Fibroblast of lung (primary cell): Measurements from ENCODE around the gene ZNF530. TPM values are rescaled to one million over a fixed set of nuclear protein-coding genes. Genes with fewer than 3 reads are reported as not detected.

Source experiments
- DNase-seq, 2 donors: peaks; one replicate each; pipeline versions ENCODE4 v3.0.0 to v3.0.0-alpha.2; 2010; ENCODE audit warnings: low read depth in 2 of 2
- H2AFZ ChIP-seq: 2 replicates; pipeline ENCODE4 v1.5.1; 2012; ENCODE audit warnings: low read length, control low read depth, inconsistent platforms
- H3K27ac ChIP-seq: 2 replicates; pipeline ENCODE4 v1.5.1; 2011; ENCODE audit warnings: low read length, control low read depth; ENCODE audit not compliant: insufficient read depth
- H3K27me3 ChIP-seq: 2 replicates; pipeline ENCODE4 v1.5.1; 2011; ENCODE audit warnings: mild to moderate bottlenecking, low read length; ENCODE audit not compliant: control insufficient read depth, insufficient read depth
- H3K36me3 ChIP-seq: 2 replicates; pipeline ENCODE4 v1.5.1; 2011; ENCODE audit warnings: low read length; ENCODE audit not compliant: control insufficient read depth, insufficient read depth
- H3K4me1 ChIP-seq: 2 replicates; pipeline ENCODE4 v1.5.1; 2011; ENCODE audit warnings: low read length; ENCODE audit not compliant: control insufficient read depth, insufficient read depth; ENCODE audit errors: extremely low read depth
- H3K4me2 ChIP-seq: 2 replicates; pipeline ENCODE4 v1.5.1; 2011; ENCODE audit warnings: low read length, control low read depth; ENCODE audit not compliant: insufficient read depth; ENCODE audit errors: extremely low read depth
- H3K4me3 ChIP-seq, 4 experiments: fragments of 200-600 bp in 1 of 4; sonication (generic) in 1 of 4; replicated peaks in 1 of 4; 2 replicates each; pipeline ENCODE4 v1.5.1; 2011 to 2016; ENCODE audit warnings: low read length in 4 of 4, low read depth in 3 of 4, mild to moderate bottlenecking in 3 of 4, control low read depth in 2 of 4, inconsistent platforms in 1 of 4, mixed read lengths in 1 of 4; ENCODE audit not compliant: insufficient read depth in 1 of 4; ENCODE audit errors: control extremely low read depth in 1 of 4
- H3K79me2 ChIP-seq: 2 replicates; pipeline ENCODE4 v1.5.1; 2012; ENCODE audit warnings: mild to moderate bottlenecking, low read length, inconsistent platforms; ENCODE audit not compliant: control insufficient read depth, insufficient read depth
- H3K9ac ChIP-seq: 2 replicates; pipeline ENCODE4 v1.5.1; 2011; ENCODE audit warnings: mild to moderate bottlenecking, low read length, control low read depth; ENCODE audit not compliant: insufficient read depth
- H3K9me3 ChIP-seq: 2 replicates; pipeline ENCODE4 v1.5.1; 2012; ENCODE audit warnings: low read depth, low read length; ENCODE audit not compliant: control insufficient read depth, insufficient read depth
- H4K20me1 ChIP-seq: 2 replicates; pipeline ENCODE4 v1.5.1; 2011; ENCODE audit warnings: low read length; ENCODE audit not compliant: control insufficient read depth, insufficient read depth; ENCODE audit errors: extremely low read depth
- EZH2 ChIP-seq: IDR thresholded peaks from 2 replicates; pipeline ENCODE4 v1.5.1; 2012; ENCODE audit warnings: low read length, control low read depth, mild to moderate bottlenecking; ENCODE audit errors: missing control alignments
- polyA plus RNA-seq, 2 donors: library from polyadenylated mRNA; depleted of rRNA in 1 of 2; stranded (reverse) in 1 of 2; unstranded in 1 of 2; fragments of >200 nt; gene quantifications; 2 replicates each; pipeline ENCODE4 v1.2.1, GENCODE V29; 2011 to 2012; ENCODE audit warnings: missing spikeins in 1 of 2
- total RNA-seq: library from RNA; depleted of rRNA; stranded (reverse); fragments of >200 nt; gene quantifications from 2 replicates; pipeline ENCODE4 v1.2.1, GENCODE V29; 2014
- TF ChIP-seq, protein P1 (sequence below), 2 donors: IDR thresholded peaks in 1 of 2; conservative IDR thresholded peaks in 1 of 2; 1 replicate in 1 of 2; 2 replicates in 1 of 2; pipeline ENCODE4 v1.5.1; 2011 to 2012; ENCODE audit warnings: low read length in 2 of 2, control low read depth in 1 of 2, inconsistent platforms in 1 of 2, low read depth in 1 of 2, mild to moderate bottlenecking in 1 of 2

ZNF530 gene
- total and polyA plus RNA-seq, 2 donors (not counting 1 experiment from before 2014, with no cell fraction given): 1.6 to 2.5 TPM

DNA sequence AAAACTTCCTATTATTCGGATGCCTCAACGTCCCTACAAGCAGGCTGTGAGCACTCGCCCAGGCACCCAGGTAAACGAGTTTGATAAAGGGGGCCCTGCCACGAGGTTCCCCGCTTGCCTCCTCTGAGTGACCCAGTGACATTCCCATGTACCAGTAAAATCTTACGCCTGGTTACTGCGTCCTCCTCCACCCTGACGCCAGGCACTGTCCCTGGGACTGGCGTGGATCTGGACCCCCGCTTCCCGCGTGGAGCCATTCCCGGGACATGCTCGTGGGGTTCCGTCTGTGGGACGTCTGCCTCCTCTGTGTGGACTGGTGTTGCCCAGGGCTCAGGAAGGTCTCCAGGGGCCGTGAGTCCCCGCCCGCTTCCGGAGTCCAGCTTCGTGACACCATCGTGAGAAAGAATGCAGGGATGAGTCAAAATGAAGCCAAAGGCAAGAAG is 39.6 kb upstream of the ZNF530 start:
- peak overlapping the region; percentile 77 to 91 (median 86) for H3K4me3 ChIP-seq
- H4K20me1 ChIP-seq: no peaks in the 10 kb centered on the region
- no peaks in the 10 kb centered on the region for H3K27me3 ChIP-seq
- peak overlapping the region; percentile 34 for H3K9ac ChIP-seq
- no peaks in the 10 kb centered on the region for H3K9me3 ChIP-seq
- TF ChIP-seq EZH2: no peak
- TF ChIP-seq, protein P1, sequence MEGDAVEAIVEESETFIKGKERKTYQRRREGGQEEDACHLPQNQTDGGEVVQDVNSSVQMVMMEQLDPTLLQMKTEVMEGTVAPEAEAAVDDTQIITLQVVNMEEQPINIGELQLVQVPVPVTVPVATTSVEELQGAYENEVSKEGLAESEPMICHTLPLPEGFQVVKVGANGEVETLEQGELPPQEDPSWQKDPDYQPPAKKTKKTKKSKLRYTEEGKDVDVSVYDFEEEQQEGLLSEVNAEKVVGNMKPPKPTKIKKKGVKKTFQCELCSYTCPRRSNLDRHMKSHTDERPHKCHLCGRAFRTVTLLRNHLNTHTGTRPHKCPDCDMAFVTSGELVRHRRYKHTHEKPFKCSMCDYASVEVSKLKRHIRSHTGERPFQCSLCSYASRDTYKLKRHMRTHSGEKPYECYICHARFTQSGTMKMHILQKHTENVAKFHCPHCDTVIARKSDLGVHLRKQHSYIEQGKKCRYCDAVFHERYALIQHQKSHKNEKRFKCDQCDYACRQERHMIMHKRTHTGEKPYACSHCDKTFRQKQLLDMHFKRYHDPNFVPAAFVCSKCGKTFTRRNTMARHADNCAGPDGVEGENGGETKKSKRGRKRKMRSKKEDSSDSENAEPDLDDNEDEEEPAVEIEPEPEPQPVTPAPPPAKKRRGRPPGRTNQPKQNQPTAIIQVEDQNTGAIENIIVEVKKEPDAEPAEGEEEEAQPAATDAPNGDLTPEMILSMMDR (conservative IDR thresholded peaks at IDR 0.05 in 1 of 2, IDR thresholded peaks at IDR 0.05 in 1 of 2; ENCODE audit: low read depth in 1 of 2, low read length in 2 of 2): no peak
- H3K4me2 ChIP-seq: peak overlapping the region; percentile 80
- peak overlapping the region; percentile 87 for H2AFZ ChIP-seq
- no peaks in the 10 kb centered on the region for H3K4me1 ChIP-seq
- H3K36me3 ChIP-seq: peaks cover 2% of the 10 kb centered on the region
- peaks cover 5% of the 10 kb centered on the region for H3K79me2 ChIP-seq
- H3K27ac ChIP-seq: peak overlapping the region; percentile 70
- DNase-seq: peak; percentile 70 to 72

- Histone ChIP-seq H3K36me3 (no peaks in the 10 kb centered on the region), H3K4me1 (no peaks in the 10 kb centered on the region), H3K27ac (no peak overlapping the region), H4K20me1 (no peaks in the 10 kb centered on the region), H3K4me3 (no peak overlapping the region), H3K9me3 (no peaks in the 10 kb centered on the region), H3K9ac (no peak overlapping the region), H3K27me3 (no peaks in the 10 kb centered on the region), H3K4me2 (no peak overlapping the region), H3K79me2 (no peaks in the 10 kb centered on the region), H2AFZ (no peak overlapping the region)
- no peak for DNase-seq
- TF ChIP-seq EZH2: no peak
- TF ChIP-seq, protein P1 (conservative IDR thresholded peaks at IDR 0.05 in 1 of 2, IDR thresholded peaks at IDR 0.05 in 1 of 2; ENCODE audit: low read depth in 1 of 2, low read length in 2 of 2): no peak
Measured at GRCh38 chr19:57563547-57563946, 36.1 kb upstream of the ZNF530 start.

DNA sequence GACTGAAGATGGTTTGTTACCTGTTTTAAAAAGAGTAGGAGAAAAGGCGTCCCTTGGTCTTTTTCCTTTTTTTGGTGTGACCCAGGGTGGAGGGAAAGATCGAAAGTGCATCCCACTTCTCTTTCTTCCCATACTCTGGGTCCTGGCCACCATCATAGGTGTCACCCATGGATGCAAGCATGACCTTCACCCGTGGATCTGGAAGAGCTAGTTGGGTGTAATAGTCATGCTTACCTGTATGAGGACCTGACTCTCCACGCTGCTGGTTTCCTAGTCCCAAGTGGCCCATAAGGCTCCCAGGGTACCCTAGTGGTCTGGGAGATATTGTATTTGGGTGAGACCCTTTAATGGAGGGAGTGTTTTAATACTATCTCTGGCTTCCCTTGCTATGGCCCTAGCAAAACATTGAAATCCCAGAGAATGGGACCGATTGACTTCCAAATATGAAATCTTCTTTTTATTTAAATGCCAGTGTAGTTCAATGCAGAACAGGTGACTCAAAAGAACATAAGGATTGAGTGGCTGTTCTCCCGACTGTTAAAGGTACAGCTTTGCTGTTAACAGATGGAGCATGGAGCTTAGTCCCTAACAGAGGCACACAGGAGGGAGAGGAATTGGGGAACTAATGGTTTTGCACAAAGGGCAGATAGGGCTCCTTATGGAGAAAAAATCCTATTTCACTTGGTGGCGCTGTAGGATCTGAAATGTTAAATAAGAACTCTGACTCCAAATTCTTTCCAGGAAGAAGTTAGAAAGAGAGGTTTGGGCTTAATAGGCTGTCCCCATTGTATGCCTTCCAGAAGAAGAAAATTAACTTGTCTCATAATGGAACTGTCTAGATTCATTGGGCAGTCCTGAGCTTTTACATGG is 33.1 kb upstream of the ZNF530 start:
- TF ChIP-seq, protein P1 (conservative IDR thresholded peaks at IDR 0.05 in 1 of 2, IDR thresholded peaks at IDR 0.05 in 1 of 2; ENCODE audit: low read depth in 1 of 2, low read length in 2 of 2): no peak
- no peak for TF ChIP-seq EZH2
- no peak overlapping the region for H3K27ac ChIP-seq
- DNase-seq: peak; percentile 54
- H3K4me2 ChIP-seq: no peak overlapping the region
- no peak overlapping the region for H2AFZ ChIP-seq
- no peaks in the 10 kb centered on the region for H3K4me1 ChIP-seq
- H4K20me1 ChIP-seq: no peaks in the 10 kb centered on the region
- no peaks in the 10 kb centered on the region for H3K27me3 ChIP-seq
- H3K79me2 ChIP-seq: no peaks in the 10 kb centered on the region
- peaks cover 2% of the 10 kb centered on the region for H3K9me3 ChIP-seq
- no peak overlapping the region for H3K9ac ChIP-seq
- H3K4me3 ChIP-seq: no peak overlapping the region
- H3K36me3 ChIP-seq: no peaks in the 10 kb centered on the region
